ENCODE measurements around the gene HSD17B2.

GRCh38 chr16:82042846-82043245 lies 7.8 kb downstream of the HSD17B2 start:
- TF ChIP-seq, protein P1, sequence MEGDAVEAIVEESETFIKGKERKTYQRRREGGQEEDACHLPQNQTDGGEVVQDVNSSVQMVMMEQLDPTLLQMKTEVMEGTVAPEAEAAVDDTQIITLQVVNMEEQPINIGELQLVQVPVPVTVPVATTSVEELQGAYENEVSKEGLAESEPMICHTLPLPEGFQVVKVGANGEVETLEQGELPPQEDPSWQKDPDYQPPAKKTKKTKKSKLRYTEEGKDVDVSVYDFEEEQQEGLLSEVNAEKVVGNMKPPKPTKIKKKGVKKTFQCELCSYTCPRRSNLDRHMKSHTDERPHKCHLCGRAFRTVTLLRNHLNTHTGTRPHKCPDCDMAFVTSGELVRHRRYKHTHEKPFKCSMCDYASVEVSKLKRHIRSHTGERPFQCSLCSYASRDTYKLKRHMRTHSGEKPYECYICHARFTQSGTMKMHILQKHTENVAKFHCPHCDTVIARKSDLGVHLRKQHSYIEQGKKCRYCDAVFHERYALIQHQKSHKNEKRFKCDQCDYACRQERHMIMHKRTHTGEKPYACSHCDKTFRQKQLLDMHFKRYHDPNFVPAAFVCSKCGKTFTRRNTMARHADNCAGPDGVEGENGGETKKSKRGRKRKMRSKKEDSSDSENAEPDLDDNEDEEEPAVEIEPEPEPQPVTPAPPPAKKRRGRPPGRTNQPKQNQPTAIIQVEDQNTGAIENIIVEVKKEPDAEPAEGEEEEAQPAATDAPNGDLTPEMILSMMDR (conservative IDR thresholded peaks at IDR 0.05; ENCODE audit: low read depth, low read length): no peak
- no peak for TF ChIP-seq POLR2A (IDR thresholded peaks at IDR 0.05; ENCODE audit: low read depth, low read length)
- TF ChIP-seq SMC3 (IDR thresholded peaks at IDR 0.05; ENCODE audit: low read depth, low read length): no peak

Data from IMR-90 (cell line).